ENCODE results near the gene JAK1. TPM values are rescaled to one million over a fixed set of nuclear protein-coding genes. Genes with fewer than 3 reads are reported as not detected.
A peak's percentile ranks its signal among the peaks of the same experiment; 100 is the strongest.

The JAK1 gene
- total and polyA plus RNA-seq, 9 of the 15 experiments (the other 6 are each of a cell fraction or from before 2014, with no cell fraction given): 9.7 to 44.1 (median 42.5) TPM

GRCh38 chr1:64801851-64802523 is 164.4 kb downstream of the JAK1 start (continued):
- TF ChIP-seq SMAD3 (CRISPR knock-in tag; conservative IDR thresholded peaks at IDR 0.05) (0 out of 2 replicates have a peak, but pooled peaks have one; percentile 36), ATF6 (CRISPR knock-in tag; IDR thresholded peaks at IDR 0.05) (no peak), ZNF140 (CRISPR knock-in tag; IDR thresholded peaks at IDR 0.05) (no peak), PCBP2 (IDR thresholded peaks at IDR 0.05; ENCODE audit: low read depth, low read length, poor library complexity, severe bottlenecking) (no peak), POLR2H (tag; IDR thresholded peaks at IDR 0.05; ENCODE audit: low read depth) (peak; percentile 53; the same call in 1 of the 2 replicates), SRSF1 (IDR thresholded peaks at IDR 0.05; ENCODE audit: low read depth, low read length) (no peak), MAX (CRISPR knock-in tag; IDR thresholded peaks at IDR 0.05) (no peak), MGA (IDR thresholded peaks at IDR 0.05) (no peak), HNRNPLL (IDR thresholded peaks at IDR 0.05; ENCODE audit: low read depth, low read length, poor library complexity, severe bottlenecking) (no peak), PML (IDR thresholded peaks at IDR 0.05; ENCODE audit: low read length) (no peak), HMGXB4 (CRISPR knock-in tag; IDR thresholded peaks at IDR 0.05) (no peak)

Data from K562 (cell line).